DMS 273 (cell line): ENCODE measurements around the gene CSN3.
"Not testable (repeated sequence)": the region's sequence is repeated elsewhere in the genome, so short reads cannot be mapped to it uniquely, and the experiment has no call there.

Experiments
- DNase-seq: peaks from one replicate; lab custom pipeline; 2025; ENCODE audit not compliant: unreplicated experiment; lab: John Stamatoyannopoulos, UW

The CSN3 gene

GRCh38 chr4:70242297-70242696, at the start of gene CSN3:
Gene CSN3 (plus strand): TSS chr4:70242597. CDS start chr4:70244820, 2,223 bp downstream.
- not testable (repeated sequence) for DNase-seq

DNA sequence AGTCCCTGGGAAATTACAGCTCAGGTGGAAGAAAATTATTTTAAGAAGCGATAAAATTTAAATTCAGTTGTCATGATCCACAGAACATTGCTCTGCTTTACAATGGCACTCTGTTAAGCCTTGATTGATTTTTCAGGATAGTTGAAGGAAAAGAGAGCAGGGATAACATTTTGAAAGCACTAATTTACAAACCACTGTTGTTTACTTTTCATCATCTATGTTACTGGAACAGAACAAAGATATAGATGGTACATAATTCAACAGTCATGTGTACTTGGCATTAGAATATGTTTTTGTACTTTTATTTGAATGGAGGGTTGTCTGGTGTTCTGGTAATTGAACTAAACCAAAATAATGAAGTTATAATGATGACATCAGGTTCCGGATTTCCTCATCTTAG, 49.5 kb upstream of the CSN3 start:
- DNase-seq: no peak

DNA sequence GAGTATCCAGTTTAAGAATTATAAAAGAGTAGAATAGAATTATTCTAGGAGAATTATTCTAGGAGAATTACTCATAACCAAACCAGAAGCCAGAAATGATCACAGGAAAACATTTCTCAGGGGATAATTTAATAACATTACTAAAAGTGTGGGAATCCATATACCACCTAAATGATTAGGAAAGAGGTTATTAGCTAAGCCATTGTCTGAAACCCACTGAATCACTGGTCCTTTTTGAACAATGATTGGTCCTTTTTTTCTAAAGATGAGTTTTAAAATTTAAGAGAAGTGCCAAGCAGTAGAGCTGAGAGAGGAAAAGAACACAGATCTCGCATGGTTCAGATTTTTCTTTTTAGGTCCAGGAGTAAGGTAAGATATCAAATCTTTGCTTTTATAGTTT, 47.0 kb upstream of the CSN3 start, which contains the start of gene ODAM:
ODAM (plus strand) TSS at position 301 of the 400 bp plus-strand sequence. CDS start 819 bp downstream, outside the sequence.
- no peak for DNase-seq

DNA sequence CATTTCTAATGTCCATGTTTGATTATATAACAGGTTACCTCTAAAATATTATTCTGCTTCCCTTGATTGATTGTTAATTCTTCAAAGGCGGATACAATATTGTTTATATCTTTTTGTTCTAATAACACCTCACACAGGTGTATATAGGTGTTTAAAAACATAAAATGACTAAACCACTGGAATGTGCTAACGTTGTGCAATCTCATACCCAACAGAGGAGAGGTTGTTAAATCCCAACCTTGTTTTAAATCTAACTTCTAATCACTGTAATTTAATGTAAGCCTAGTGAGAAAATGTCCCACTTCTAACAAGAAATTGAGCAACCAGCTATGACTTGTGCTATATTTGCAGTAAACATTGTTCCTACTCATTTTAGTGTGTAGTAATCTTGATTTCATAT, 45.5 kb upstream of the CSN3 start:
- DNase-seq: no peak

DNA sequence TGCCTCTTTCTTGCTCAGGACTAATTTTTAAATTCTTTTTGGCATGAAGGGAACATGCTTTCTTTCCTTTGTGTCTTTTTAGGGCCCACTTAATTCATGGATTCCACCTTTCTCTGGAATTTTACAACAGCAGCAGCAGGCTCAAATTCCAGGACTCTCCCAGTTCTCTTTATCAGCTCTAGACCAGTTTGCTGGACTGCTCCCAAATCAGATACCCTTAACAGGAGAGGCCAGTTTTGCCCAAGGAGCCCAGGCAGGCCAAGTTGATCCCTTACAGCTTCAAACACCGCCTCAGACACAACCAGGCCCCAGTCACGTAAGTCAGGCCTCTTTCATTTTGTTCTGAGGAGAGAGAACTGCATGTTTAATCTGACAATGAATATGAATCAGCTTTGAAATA, 44.6 kb upstream of the CSN3 start:
- no peak for DNase-seq

DNA sequence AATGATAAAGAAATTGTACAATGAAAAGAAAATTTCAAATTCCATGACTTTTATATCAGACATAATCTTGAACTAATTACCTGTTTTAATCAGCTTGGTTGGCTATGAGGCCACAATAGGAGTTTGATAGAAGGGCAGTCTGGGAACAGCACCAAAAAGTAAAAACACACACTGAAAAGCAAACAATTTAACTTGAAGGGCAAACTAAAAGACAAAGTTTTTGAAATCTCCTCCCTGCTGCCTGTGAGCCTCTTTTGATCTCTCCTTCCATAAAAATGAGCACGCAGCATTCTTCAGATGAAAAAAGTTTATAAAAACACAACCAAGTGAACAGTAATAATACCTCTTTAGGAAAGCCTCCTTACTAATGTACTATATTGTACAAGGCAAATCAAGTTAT, 38.8 kb upstream of the CSN3 start:
- DNase-seq: no peak

GRCh38 chr4:70212752-70213151, 29.6 kb upstream of the CSN3 start:
- not testable (repeated sequence) for DNase-seq

- DNase-seq: not testable (repeated sequence)
These were observed 26.3 kb upstream of the CSN3 start for GRCh38 chr4:70216109-70216508.

GRCh38 chr4:70216550-70216949, 25.8 kb upstream of the CSN3 start:
- not testable (repeated sequence) for DNase-seq

GRCh38 chr4:70221389-70221788, 21.0 kb upstream of the CSN3 start:
- DNase-seq: not testable (repeated sequence)

- not testable (repeated sequence) for DNase-seq
These were observed 20.6 kb upstream of the CSN3 start for GRCh38 chr4:70221818-70222217.

GRCh38 chr4:70225824-70226223, 16.6 kb upstream of the CSN3 start, which contains the start of gene FDCSP:
Gene FDCSP (plus strand): TSS chr4:70226124. CDS start chr4:70231195, 5,071 bp downstream.
- DNase-seq: no peak

GRCh38 chr4:70236125-70236524, 6.3 kb upstream of the CSN3 start:
- DNase-seq: no peak

GRCh38 chr4:70239131-70239883, 3.1 kb upstream of the CSN3 start:
- no peak for DNase-seq

GRCh38 chr4:70239884-70240591, 2.4 kb upstream of the CSN3 start:
- DNase-seq: no peak

DNA sequence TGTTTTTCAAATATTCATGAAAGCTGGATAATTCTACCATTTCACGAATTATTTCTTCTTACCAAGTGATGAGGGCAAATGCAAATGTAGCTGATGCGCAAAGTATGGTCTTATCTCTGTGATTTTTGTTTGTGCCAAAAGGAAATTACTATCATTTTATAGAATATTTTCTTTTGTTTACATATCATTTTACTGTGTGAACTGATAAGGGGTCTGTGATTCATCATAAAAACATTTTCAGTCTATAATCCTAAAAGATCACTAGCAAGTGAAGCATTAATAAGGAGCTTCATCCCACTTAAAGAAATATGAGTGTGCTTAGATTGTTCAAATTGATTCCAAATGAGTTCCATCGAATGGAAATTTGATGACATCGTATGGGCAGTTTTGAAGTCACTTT, 694 bp downstream of the CSN3 start:
- DNase-seq: no peak

DNA sequence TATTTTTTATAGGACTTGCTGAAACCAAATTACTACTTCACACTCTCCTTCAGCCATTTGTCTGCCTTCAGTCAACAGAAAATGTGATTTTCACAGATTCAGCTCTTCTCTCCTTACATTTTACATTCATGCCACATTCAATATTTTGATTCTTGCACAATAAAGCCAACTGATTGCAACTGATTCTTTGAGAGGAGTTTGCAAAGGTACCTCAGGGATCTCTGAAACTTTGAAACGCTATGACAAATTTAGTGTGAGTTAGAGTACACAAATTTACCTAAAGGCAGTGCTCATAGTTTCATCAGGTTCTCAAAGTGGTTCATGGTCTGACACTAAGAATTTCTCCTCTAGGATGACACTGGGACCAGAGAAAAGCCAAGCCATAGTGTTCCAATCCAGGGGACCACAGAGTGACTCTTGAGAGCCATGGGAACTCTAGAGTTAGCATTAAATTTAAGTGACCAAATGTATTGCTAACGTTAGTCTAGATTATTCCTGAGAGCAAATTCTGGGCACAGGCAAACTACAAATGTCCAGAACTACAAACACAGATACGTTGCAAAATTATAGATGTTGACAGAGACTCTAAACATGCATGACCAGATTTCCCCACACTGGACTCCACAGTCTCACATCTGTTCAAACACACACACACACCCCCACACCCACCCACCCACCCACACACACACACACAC, 9.0 kb downstream of the CSN3 start:
- no peak for DNase-seq

GRCh38 chr4:70251945-70252277, 9.5 kb downstream of the CSN3 start:
- DNase-seq: no peak

GRCh38 chr4:70269674-70270073, 27.3 kb downstream of the CSN3 start:
- peak; percentile 0 for DNase-seq

DNA sequence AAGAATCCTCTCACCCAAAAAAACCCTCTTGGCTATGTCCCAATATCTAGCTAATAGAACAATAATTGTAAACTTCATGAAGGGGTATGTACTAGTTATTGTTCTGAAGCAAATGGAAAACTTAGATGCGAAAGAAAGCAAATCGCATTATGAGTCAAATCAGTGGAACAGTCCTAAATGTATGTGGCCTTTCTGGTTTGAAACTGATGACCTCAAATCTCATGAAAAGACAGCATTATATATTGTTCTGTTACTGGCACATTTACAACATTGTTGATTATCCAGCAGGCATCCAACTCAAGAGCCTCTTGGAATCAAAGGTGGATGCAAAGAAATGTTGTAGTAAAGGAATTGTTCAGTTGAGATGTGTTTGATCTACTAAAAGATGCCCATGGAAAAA, 34.7 kb downstream of the CSN3 start:
- DNase-seq: no peak

DNA sequence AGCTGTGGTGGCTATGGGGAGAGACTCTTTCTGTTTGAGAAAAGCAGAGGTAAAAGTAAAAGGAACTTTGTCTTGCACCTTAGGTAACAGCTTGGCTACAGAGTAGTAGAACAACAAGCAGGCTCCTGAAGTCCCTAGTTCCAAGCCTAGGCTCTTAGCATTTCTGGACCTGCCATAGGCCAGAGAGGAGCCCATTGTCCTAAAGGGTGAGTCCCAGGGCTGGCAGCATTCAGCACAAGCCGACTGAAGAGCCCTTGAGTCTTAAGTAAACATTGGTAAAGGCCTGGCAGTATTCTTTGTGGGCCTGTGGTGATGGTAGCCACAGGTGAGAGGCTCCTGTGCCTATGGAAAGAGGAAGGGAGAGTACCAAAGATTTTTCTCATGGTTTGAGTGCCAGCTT, 38.2 kb downstream of the CSN3 start:
- DNase-seq: no peak

GRCh38 chr4:70288651-70289050, 46.3 kb downstream of the CSN3 start:
- DNase-seq: no peak
